C4-2B (cell line): ENCODE results near the gene CRCP.

ENCODE experiments used
- ZFX ChIP-seq: fragments of 450-650 bp; IDR thresholded peaks from 2 replicates; pipeline ENCODE4 v1.6.1; 2017
- TF ChIP-seq, protein P1 (sequence below): fragments of 450-650 bp; conservative IDR thresholded peaks from 2 replicates; pipeline ENCODE4 v1.5.1; 2017; ENCODE audit warnings: mild to moderate bottlenecking

DNA sequence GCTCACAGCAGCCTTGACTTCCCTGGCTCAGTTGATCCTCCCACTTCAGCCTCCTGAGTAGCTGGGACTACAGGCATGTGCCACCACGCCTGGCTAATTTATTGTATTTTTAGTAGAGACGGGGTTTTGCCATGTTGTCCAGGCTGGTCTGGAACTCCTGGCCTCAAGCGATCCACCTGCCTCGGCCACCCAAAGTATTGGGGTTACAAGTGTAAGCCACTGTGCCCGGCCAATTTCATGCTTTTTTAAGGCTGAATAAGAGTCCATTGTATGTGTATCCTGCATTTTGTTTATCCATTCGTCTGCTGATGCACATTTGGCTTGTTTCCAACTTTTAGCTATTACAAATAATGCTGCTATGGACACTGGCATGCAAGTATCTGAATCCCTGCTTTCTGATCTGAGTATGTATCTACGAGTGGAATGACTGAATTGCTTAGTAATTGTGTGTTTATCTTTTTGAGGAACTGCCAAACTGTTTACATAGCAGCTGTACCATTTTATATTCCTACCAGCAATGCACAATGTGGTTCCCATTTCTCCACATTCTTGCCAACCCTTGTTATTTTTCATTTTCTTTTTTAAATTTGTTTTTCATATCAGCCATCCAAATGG lies 53.2 kb downstream of the CRCP start:
- TF ChIP-seq, protein P1, sequence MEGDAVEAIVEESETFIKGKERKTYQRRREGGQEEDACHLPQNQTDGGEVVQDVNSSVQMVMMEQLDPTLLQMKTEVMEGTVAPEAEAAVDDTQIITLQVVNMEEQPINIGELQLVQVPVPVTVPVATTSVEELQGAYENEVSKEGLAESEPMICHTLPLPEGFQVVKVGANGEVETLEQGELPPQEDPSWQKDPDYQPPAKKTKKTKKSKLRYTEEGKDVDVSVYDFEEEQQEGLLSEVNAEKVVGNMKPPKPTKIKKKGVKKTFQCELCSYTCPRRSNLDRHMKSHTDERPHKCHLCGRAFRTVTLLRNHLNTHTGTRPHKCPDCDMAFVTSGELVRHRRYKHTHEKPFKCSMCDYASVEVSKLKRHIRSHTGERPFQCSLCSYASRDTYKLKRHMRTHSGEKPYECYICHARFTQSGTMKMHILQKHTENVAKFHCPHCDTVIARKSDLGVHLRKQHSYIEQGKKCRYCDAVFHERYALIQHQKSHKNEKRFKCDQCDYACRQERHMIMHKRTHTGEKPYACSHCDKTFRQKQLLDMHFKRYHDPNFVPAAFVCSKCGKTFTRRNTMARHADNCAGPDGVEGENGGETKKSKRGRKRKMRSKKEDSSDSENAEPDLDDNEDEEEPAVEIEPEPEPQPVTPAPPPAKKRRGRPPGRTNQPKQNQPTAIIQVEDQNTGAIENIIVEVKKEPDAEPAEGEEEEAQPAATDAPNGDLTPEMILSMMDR, result no peak
- TF ChIP-seq ZFX, result no peak
